ENCODE data around the gene HSD17B14. TPM values are rescaled to one million over a fixed set of nuclear protein-coding genes. Genes with fewer than 3 reads are reported as not detected.

The HSD17B14 gene
- polyA plus RNA-seq, 1 of the 3 experiments (the other 2 are of a cell fraction), result 29.7 TPM

- Histone ChIP-seq H3K4me3 (ENCODE audit: low read depth in 2 of 2, low read length in 1 of 2) (no peak overlapping the region), H3F3A (replicated peaks; ENCODE audit: insufficient read depth) (no peaks in the 10 kb centered on the region), H3K27me3 (ENCODE audit: insufficient read depth) (peaks cover 8% of the 10 kb centered on the region), H3K27ac (ENCODE audit: low read depth in 2 of 2, low read length in 1 of 2) (no peak overlapping the region), H3K9me2 (no peaks in the 10 kb centered on the region), H3K9ac (no peak overlapping the region), H3K4me2 (no peak overlapping the region), H2AFZ (ENCODE audit: low read depth) (no peak overlapping the region), H3K4me1 (ENCODE audit: control insufficient read depth in 1 of 2, insufficient read depth in 2 of 2, low read depth in 1 of 2, low read length in 1 of 2) (no peaks in the 10 kb centered on the region), H4K20me1 (ENCODE audit: insufficient read depth) (no peaks in the 10 kb centered on the region), H3K36me3 (replicated peaks in 1 of 2; ENCODE audit: control insufficient read depth in 1 of 2, insufficient read depth in 2 of 2, low read length in 1 of 2) (no peaks in the 10 kb centered on the region), H3K9me3 (no peaks in the 10 kb centered on the region), H3K79me2 (ENCODE audit: insufficient read depth) (no peaks in the 10 kb centered on the region)
- DNase-seq, result no peak
- ChIA-PET POLR2A (no interaction called here), CTCF (interaction anchor here (1.0 kb wide), 1 partner anchor 198 kb away, joined by 3 read pairs; no protein-coding TSS in a partner anchor)
- WGBS (ENCODE audit: low lambda C conversion rate), result 76% methylated on average over 13 of the region's 13 CpGs
- no peak for TF ChIP-seq RFX5 (IDR thresholded peaks at IDR 0.05; ENCODE audit: low read length)
- TF ChIP-seq FOXM1 (IDR thresholded peaks at IDR 0.05; ENCODE audit: low read depth), result no peak
- TF ChIP-seq ELF1 (IDR thresholded peaks at IDR 0.05), result no peak
- no peak for TF ChIP-seq TEAD4 (IDR thresholded peaks at IDR 0.05; ENCODE audit: borderline replicate concordance, insufficient read depth)
- TF ChIP-seq RXRA (IDR thresholded peaks at IDR 0.05; ENCODE audit: borderline replicate concordance, low read depth), result no peak
- TF ChIP-seq PBX3 (IDR thresholded peaks at IDR 0.05), result no peak
- TF ChIP-seq SIN3A (IDR thresholded peaks at IDR 0.05; ENCODE audit: borderline replicate concordance, low read depth, low read length), result no peak
- no peak for TF ChIP-seq USF2 (IDR thresholded peaks at IDR 0.05; ENCODE audit: borderline replicate concordance, low read depth, low read length)
- TF ChIP-seq NRF1 (IDR thresholded peaks at IDR 0.05; ENCODE audit: low read depth, low read length), result no peak
- no peak for TF ChIP-seq CTCF (IDR thresholded peaks at IDR 0.05)
- TF ChIP-seq RAD21 (IDR thresholded peaks at IDR 0.05; ENCODE audit: low read length), result no peak
Measured at GRCh38 chr19:48772503-48772953, 63.8 kb downstream of the HSD17B14 start.

- 73% methylated on average over 20 of the region's 20 CpGs for WGBS (ENCODE audit: low lambda C conversion rate)
- Histone ChIP-seq H3K4me2 (no peak overlapping the region), H3K9ac (no peak overlapping the region), H2AFZ (ENCODE audit: low read depth) (no peak overlapping the region), H3K27ac (ENCODE audit: low read depth in 2 of 2, low read length in 1 of 2) (no peak overlapping the region), H3K9me2 (no peaks in the 10 kb centered on the region), H3F3A (replicated peaks; ENCODE audit: insufficient read depth) (no peaks in the 10 kb centered on the region), H3K27me3 (ENCODE audit: insufficient read depth) (peaks cover 11% of the 10 kb centered on the region), H4K20me1 (ENCODE audit: insufficient read depth) (no peaks in the 10 kb centered on the region), H3K9me3 (no peaks in the 10 kb centered on the region), H3K4me3 (ENCODE audit: low read depth in 2 of 2, low read length in 1 of 2) (no peak overlapping the region), H3K79me2 (ENCODE audit: insufficient read depth) (no peaks in the 10 kb centered on the region), H3K4me1 (ENCODE audit: control insufficient read depth in 1 of 2, insufficient read depth in 2 of 2, low read depth in 1 of 2, low read length in 1 of 2) (no peaks in the 10 kb centered on the region), H3K36me3 (replicated peaks in 1 of 2; ENCODE audit: control insufficient read depth in 1 of 2, insufficient read depth in 2 of 2, low read length in 1 of 2) (no peaks in the 10 kb centered on the region)
- POLR2A ChIA-PET, result interaction anchor here (1.5 kb wide), 1 partner anchor 116 kb away, joined by 6 read pairs; no protein-coding TSS in a partner anchor
- TF ChIP-seq MEF2A (IDR thresholded peaks at IDR 0.05; ENCODE audit: borderline replicate concordance, low read depth) (no peak), FOSL2 (IDR thresholded peaks at IDR 0.05; ENCODE audit: borderline replicate concordance, low read depth) (no peak), NRF1 (IDR thresholded peaks at IDR 0.05; ENCODE audit: low read depth, low read length) (no peak), POLR2AphosphoS5 (IDR thresholded peaks at IDR 0.05; ENCODE audit: low read depth, low read length) (no peak), MAX (IDR thresholded peaks at IDR 0.05; ENCODE audit: low read depth) (no peak), IRF3 (IDR thresholded peaks at IDR 0.05; ENCODE audit: low read depth, low read length) (no peak), YY1 (IDR thresholded peaks at IDR 0.05; ENCODE audit: low read depth) (no peak)
- no peak for DNase-seq
- CTCF ChIA-PET, result interaction anchor here (0.9 to 2.0 kb wide), 5 partner anchors 8 to 327 kb away, joined by 4 read pairs; no protein-coding TSS in a partner anchor
Measured at GRCh38 chr19:48770734-48771472, 65.4 kb downstream of the HSD17B14 start.
